ENCODE measurements around the gene UBE2Q2.
"Not testable (repeated sequence)": the region's sequence is repeated elsewhere in the genome, so short reads cannot be mapped to it uniquely, and the experiment has no call there.

The UBE2Q2 gene

GRCh38 chr15:75866045-75866444 is 22.8 kb downstream of the UBE2Q2 start:
- not testable (repeated sequence) for H3K9me3 ChIP-seq (ENCODE audit: control insufficient read depth, insufficient read depth, low read length); H3K9ac ChIP-seq (ENCODE audit: low read depth, low read length); H3K36me3 ChIP-seq (ENCODE audit: insufficient read depth, low read length)

GRCh38 chr15:75866916-75867315 is 23.7 kb downstream of the UBE2Q2 start:
- H3K36me3 ChIP-seq (ENCODE audit: insufficient read depth, low read length), result peaks cover 4% of the 10 kb centered on the region; the same call in 1 of the 2 replicates
- no peaks in the 10 kb centered on the region for H3K9me3 ChIP-seq (ENCODE audit: control insufficient read depth, insufficient read depth, low read length)
- peaks cover 40% of the 10 kb centered on the region for H3K4me1 ChIP-seq (ENCODE audit: insufficient read depth, low read length)
- H3K9ac ChIP-seq (ENCODE audit: low read depth, low read length), result no peak overlapping the region

More at GRCh38 chr15:75866045-75866444, 22.8 kb downstream of the UBE2Q2 start:
- peaks cover 36% of the 10 kb centered on the region for H3K4me1 ChIP-seq (ENCODE audit: insufficient read depth, low read length)

- H3K4me1 ChIP-seq (ENCODE audit: insufficient read depth, low read length), result peaks cover 46% of the 10 kb centered on the region
- no peak overlapping the region for H3K9ac ChIP-seq (ENCODE audit: low read depth, low read length)
- peaks cover 4% of the 10 kb centered on the region; the same call in 1 of the 2 replicates for H3K36me3 ChIP-seq (ENCODE audit: insufficient read depth, low read length)
- no peaks in the 10 kb centered on the region for H3K9me3 ChIP-seq (ENCODE audit: control insufficient read depth, insufficient read depth, low read length)
Measured at GRCh38 chr15:75867449-75867848, 24.2 kb downstream of the UBE2Q2 start.

- H3K36me3 ChIP-seq (ENCODE audit: insufficient read depth, low read length), result peaks cover 4% of the 10 kb centered on the region; the same call in 1 of the 2 replicates
- no peak overlapping the region for H3K9ac ChIP-seq (ENCODE audit: low read depth, low read length)
- H3K9me3 ChIP-seq (ENCODE audit: control insufficient read depth, insufficient read depth, low read length), result no peaks in the 10 kb centered on the region
- peaks cover 45% of the 10 kb centered on the region for H3K4me1 ChIP-seq (ENCODE audit: insufficient read depth, low read length)
Measured at GRCh38 chr15:75868019-75868418, 24.8 kb downstream of the UBE2Q2 start.

- Histone ChIP-seq H3K4me1 (ENCODE audit: insufficient read depth, low read length) (peaks cover 48% of the 10 kb centered on the region), H3K9ac (ENCODE audit: low read depth, low read length) (no peak overlapping the region), H3K36me3 (ENCODE audit: insufficient read depth, low read length) (peaks cover 8% of the 10 kb centered on the region), H3K9me3 (ENCODE audit: control insufficient read depth, insufficient read depth, low read length) (no peaks in the 10 kb centered on the region)
Measured at GRCh38 chr15:75869446-75869845, 26.2 kb downstream of the UBE2Q2 start.

- H3K9ac ChIP-seq (ENCODE audit: low read depth, low read length); H3K36me3 ChIP-seq (ENCODE audit: insufficient read depth, low read length); H3K9me3 ChIP-seq (ENCODE audit: control insufficient read depth, insufficient read depth, low read length): not testable (repeated sequence)
- H3K4me1 ChIP-seq (ENCODE audit: insufficient read depth, low read length), result peaks cover 47% of the 10 kb centered on the region
Measured at GRCh38 chr15:75871589-75871988, 28.3 kb downstream of the UBE2Q2 start.

GRCh38 chr15:75872403-75872990 is 29.2 kb downstream of the UBE2Q2 start:
- H3K4me1 ChIP-seq (ENCODE audit: insufficient read depth, low read length), result peaks cover 38% of the 10 kb centered on the region
- peaks cover 8% of the 10 kb centered on the region for H3K36me3 ChIP-seq (ENCODE audit: insufficient read depth, low read length)
- no peak overlapping the region for H3K9ac ChIP-seq (ENCODE audit: low read depth, low read length)
- no peaks in the 10 kb centered on the region for H3K9me3 ChIP-seq (ENCODE audit: control insufficient read depth, insufficient read depth, low read length)

GRCh38 chr15:75884041-75884440 is 40.8 kb downstream of the UBE2Q2 start:
- Histone ChIP-seq H3K4me1 (ENCODE audit: insufficient read depth, low read length) (no peaks in the 10 kb centered on the region), H3K9ac (ENCODE audit: low read depth, low read length) (no peak overlapping the region), H3K36me3 (ENCODE audit: insufficient read depth, low read length) (peaks cover 11% of the 10 kb centered on the region), H3K9me3 (ENCODE audit: control insufficient read depth, insufficient read depth, low read length) (no peaks in the 10 kb centered on the region)

- Histone ChIP-seq H3K9ac (ENCODE audit: low read depth, low read length) (no peak overlapping the region), H3K4me1 (ENCODE audit: insufficient read depth, low read length) (no peaks in the 10 kb centered on the region), H3K36me3 (ENCODE audit: insufficient read depth, low read length) (peaks cover 7% of the 10 kb centered on the region; the same call in 1 of the 2 replicates), H3K9me3 (ENCODE audit: control insufficient read depth, insufficient read depth, low read length) (no peaks in the 10 kb centered on the region)
Measured at GRCh38 chr15:75887178-75887577, 43.9 kb downstream of the UBE2Q2 start.

GRCh38 chr15:75891895-75892294 is 48.6 kb downstream of the UBE2Q2 start:
- no peaks in the 10 kb centered on the region for H3K4me1 ChIP-seq (ENCODE audit: insufficient read depth, low read length)
- no peaks in the 10 kb centered on the region for H3K9me3 ChIP-seq (ENCODE audit: control insufficient read depth, insufficient read depth, low read length)
- peaks cover 11% of the 10 kb centered on the region; the same call in 1 of the 2 replicates for H3K36me3 ChIP-seq (ENCODE audit: insufficient read depth, low read length)
- H3K9ac ChIP-seq (ENCODE audit: low read depth, low read length), result no peak overlapping the region

GRCh38 chr15:75895731-75896130 is 52.5 kb downstream of the UBE2Q2 start:
- Histone ChIP-seq H3K36me3 (ENCODE audit: insufficient read depth, low read length) (0 out of 2 replicates have a peak, but pooled peaks cover 3% of the 10 kb centered on the region), H3K9ac (ENCODE audit: low read depth, low read length) (no peak overlapping the region), H3K9me3 (ENCODE audit: control insufficient read depth, insufficient read depth, low read length) (no peaks in the 10 kb centered on the region), H3K4me1 (ENCODE audit: insufficient read depth, low read length) (no peaks in the 10 kb centered on the region)

- Histone ChIP-seq H3K9me3 (ENCODE audit: control insufficient read depth, insufficient read depth, low read length) (no peaks in the 10 kb centered on the region), H3K4me1 (ENCODE audit: insufficient read depth, low read length) (peaks cover 20% of the 10 kb centered on the region), H3K36me3 (ENCODE audit: insufficient read depth, low read length) (peaks cover 9% of the 10 kb centered on the region), H3K9ac (ENCODE audit: low read depth, low read length) (no peak overlapping the region)
Measured at GRCh38 chr15:75900577-75900976, 57.3 kb downstream of the UBE2Q2 start.

GRCh38 chr15:75902129-75902557 is 58.9 kb downstream of the UBE2Q2 start:
- Histone ChIP-seq H3K36me3 (ENCODE audit: insufficient read depth, low read length) (peaks cover 17% of the 10 kb centered on the region), H3K9ac (ENCODE audit: low read depth, low read length) (0 out of 2 replicates have a peak overlapping the region, but pooled peaks have one; percentile 100), H3K4me1 (ENCODE audit: insufficient read depth, low read length) (peaks cover 20% of the 10 kb centered on the region), H3K9me3 (ENCODE audit: control insufficient read depth, insufficient read depth, low read length) (no peaks in the 10 kb centered on the region)

GRCh38 chr15:75903331-75904239 is 60.3 kb downstream of the UBE2Q2 start, which contains the start of gene FBXO22:
Gene FBXO22, plus strand, starts transcription at chr15:75903878. Its CDS starts 86 bp downstream, at chr15:75903964.
- Histone ChIP-seq H3K9me3 (ENCODE audit: control insufficient read depth, insufficient read depth, low read length) (no peaks in the 10 kb centered on the region), H3K4me1 (ENCODE audit: insufficient read depth, low read length) (peaks cover 20% of the 10 kb centered on the region), H3K9ac (ENCODE audit: low read depth, low read length) (peak within 1 kb of the TSS; percentile 100), H3K36me3 (ENCODE audit: insufficient read depth, low read length) (peaks cover 18% of the 10 kb centered on the region)

All from ES-I3 (cell line).